Measurements from ENCODE around the gene NPAS3.

NPAS3 gene

DNA sequence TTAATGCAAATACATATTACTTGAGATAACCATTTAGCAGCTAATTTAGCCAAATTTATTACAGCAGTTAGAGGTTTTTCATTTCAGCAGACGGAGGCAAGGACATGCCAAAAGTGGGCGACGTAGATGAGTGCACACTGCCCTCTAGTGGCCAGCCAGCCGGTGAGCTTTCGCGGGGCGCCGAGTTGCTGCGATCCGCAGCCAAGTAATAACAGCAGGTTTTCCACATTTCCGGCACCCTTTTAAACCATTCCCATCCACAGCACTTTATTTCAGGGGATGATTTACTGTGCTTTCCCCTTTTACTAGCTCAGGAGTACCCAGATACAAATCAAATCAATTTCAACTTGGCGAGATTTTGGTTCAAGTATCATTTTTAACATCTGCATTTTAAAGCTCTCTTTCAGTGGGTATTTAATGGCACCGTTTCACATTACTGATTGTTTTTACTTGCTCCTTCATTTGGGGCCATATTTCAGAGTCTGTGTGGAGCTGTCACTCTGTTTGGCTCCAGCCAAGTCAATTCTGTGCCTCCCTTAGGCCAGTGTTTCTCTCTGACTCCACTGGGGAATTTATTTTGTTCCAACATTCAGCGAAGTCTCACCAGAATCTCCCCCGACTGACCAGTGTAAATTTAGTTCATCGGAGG is 854.2 kb downstream of the NPAS3 start:
- H3K27ac ChIP-seq (ENCODE audit: low read depth, low read length) = no peak overlapping the region
- no peak overlapping the region for H3K4me3 ChIP-seq (ENCODE audit: low read depth, low read length)
- peaks cover 6% of the 10 kb centered on the region; the same call in 1 of the 2 replicates for H3K4me1 ChIP-seq (ENCODE audit: control insufficient read depth, insufficient read depth, low read length)
- H3K36me3 ChIP-seq (ENCODE audit: control insufficient read depth, insufficient read depth, low read length) = no peaks in the 10 kb centered on the region
- H3K27me3 ChIP-seq (ENCODE audit: control insufficient read depth, insufficient read depth, low read length) = peaks cover 10% of the 10 kb centered on the region
- H3K9me3 ChIP-seq (ENCODE audit: control insufficient read depth, insufficient read depth, low read depth, low read length) = no peaks in the 10 kb centered on the region
- H3K9ac ChIP-seq (ENCODE audit: low read length) = no peak overlapping the region

DNA sequence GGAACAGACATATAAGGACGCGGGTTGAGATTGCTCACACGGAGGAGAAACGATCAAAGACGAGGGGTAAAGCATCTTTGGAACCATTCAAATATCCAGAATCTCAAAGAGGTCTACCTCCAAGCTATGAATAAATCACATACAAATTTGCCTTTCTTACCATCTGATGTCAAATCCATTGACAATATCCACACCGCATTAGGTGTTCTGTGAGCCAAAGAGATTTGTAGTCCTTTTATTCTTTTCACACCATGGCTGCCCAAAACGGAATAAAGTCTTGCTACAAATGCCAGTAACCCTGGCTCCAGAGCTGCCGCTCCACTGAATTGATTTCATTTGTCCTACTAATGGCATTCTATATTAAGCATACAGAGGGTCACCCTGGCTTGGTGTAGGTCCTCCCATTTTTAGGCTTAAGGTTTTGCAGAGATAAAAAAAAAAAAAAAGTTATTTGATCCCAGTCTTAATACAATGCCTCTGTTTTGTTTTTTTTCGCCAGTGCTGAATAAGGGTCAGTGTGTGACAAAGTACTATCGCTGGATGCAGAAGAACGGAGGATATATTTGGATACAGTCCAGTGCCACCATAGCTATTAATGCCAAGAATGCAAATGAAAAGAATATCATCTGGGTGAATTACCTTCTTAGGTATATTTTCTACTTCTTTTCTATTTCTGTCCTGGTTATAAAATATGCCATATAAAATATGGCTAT is 854.9 kb downstream of the NPAS3 start:
- Histone ChIP-seq H3K9ac (ENCODE audit: low read length) (no peak overlapping the region), H3K4me3 (ENCODE audit: low read depth, low read length) (no peak overlapping the region)

DNA sequence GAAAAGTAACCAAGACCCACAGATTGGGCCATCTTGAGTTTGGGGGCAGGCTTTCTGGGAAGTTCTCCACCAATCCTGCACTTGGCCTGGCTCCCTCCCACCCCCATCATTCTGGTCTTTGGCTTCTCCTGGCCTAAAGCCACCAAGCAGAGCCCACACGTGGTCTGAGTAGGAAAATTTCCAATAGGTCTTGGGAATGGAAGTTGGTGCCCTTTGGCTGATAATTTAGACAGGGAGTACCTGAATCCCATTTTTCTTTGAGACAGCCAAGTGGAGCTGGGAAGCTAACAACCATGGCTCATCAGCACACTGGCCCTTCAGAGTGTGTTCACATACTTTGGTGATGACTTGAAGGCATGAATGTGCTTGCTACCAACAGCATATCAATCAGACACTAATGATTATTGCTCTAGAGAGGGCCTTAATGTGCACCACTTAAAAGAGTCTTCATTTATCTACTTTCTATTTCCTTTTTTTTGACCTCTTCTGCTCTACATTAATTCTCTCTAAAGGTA is 856.2 kb downstream of the NPAS3 start:
- H3K4me1 ChIP-seq (ENCODE audit: control insufficient read depth, insufficient read depth, low read length) = peaks cover 6% of the 10 kb centered on the region; the same call in 1 of the 2 replicates
- H3K9me3 ChIP-seq (ENCODE audit: control insufficient read depth, insufficient read depth, low read depth, low read length) = no peaks in the 10 kb centered on the region
- no peak overlapping the region for H3K27ac ChIP-seq (ENCODE audit: low read depth, low read length)
- no peaks in the 10 kb centered on the region for H3K36me3 ChIP-seq (ENCODE audit: control insufficient read depth, insufficient read depth, low read length)
- no peak overlapping the region for H3K9ac ChIP-seq (ENCODE audit: low read length)
- H3K4me3 ChIP-seq (ENCODE audit: low read depth, low read length) = no peak overlapping the region
- H3K27me3 ChIP-seq (ENCODE audit: control insufficient read depth, insufficient read depth, low read length) = peaks cover 10% of the 10 kb centered on the region

More for the DNA sequence above, 854.9 kb downstream of the NPAS3 start:
- no peak overlapping the region for H3K27ac ChIP-seq (ENCODE audit: low read depth, low read length)
- H3K36me3 ChIP-seq (ENCODE audit: control insufficient read depth, insufficient read depth, low read length) = no peaks in the 10 kb centered on the region
- peaks cover 6% of the 10 kb centered on the region; the same call in 1 of the 2 replicates for H3K4me1 ChIP-seq (ENCODE audit: control insufficient read depth, insufficient read depth, low read length)
- peaks cover 10% of the 10 kb centered on the region for H3K27me3 ChIP-seq (ENCODE audit: control insufficient read depth, insufficient read depth, low read length)
- H3K9me3 ChIP-seq (ENCODE audit: control insufficient read depth, insufficient read depth, low read depth, low read length) = no peaks in the 10 kb centered on the region

GRCh38 chr14:33796356-33796755 is 857.7 kb downstream of the NPAS3 start:
- Histone ChIP-seq H3K27ac (ENCODE audit: low read depth, low read length) (no peak overlapping the region), H3K36me3 (ENCODE audit: control insufficient read depth, insufficient read depth, low read length) (no peaks in the 10 kb centered on the region), H3K4me1 (ENCODE audit: control insufficient read depth, insufficient read depth, low read length) (peaks cover 9% of the 10 kb centered on the region), H3K27me3 (ENCODE audit: control insufficient read depth, insufficient read depth, low read length) (peaks cover 10% of the 10 kb centered on the region), H3K9me3 (ENCODE audit: control insufficient read depth, insufficient read depth, low read depth, low read length) (peaks cover 4% of the 10 kb centered on the region; the same call in 1 of the 2 replicates), H3K9ac (ENCODE audit: low read length) (no peak overlapping the region), H3K4me3 (ENCODE audit: low read depth, low read length) (no peak overlapping the region)

- Histone ChIP-seq H3K36me3 (ENCODE audit: control insufficient read depth, insufficient read depth, low read length) (no peaks in the 10 kb centered on the region), H3K9ac (ENCODE audit: low read length) (no peak overlapping the region), H3K9me3 (ENCODE audit: control insufficient read depth, insufficient read depth, low read depth, low read length) (peaks cover 4% of the 10 kb centered on the region; the same call in 1 of the 2 replicates), H3K4me1 (ENCODE audit: control insufficient read depth, insufficient read depth, low read length) (peaks cover 9% of the 10 kb centered on the region; the same call in 1 of the 2 replicates), H3K4me3 (ENCODE audit: low read depth, low read length) (no peak overlapping the region), H3K27ac (ENCODE audit: low read depth, low read length) (no peak overlapping the region), H3K27me3 (ENCODE audit: control insufficient read depth, insufficient read depth, low read length) (no peaks in the 10 kb centered on the region)
Measured at GRCh38 chr14:33799705-33800570, 861.3 kb downstream of the NPAS3 start.

DNA sequence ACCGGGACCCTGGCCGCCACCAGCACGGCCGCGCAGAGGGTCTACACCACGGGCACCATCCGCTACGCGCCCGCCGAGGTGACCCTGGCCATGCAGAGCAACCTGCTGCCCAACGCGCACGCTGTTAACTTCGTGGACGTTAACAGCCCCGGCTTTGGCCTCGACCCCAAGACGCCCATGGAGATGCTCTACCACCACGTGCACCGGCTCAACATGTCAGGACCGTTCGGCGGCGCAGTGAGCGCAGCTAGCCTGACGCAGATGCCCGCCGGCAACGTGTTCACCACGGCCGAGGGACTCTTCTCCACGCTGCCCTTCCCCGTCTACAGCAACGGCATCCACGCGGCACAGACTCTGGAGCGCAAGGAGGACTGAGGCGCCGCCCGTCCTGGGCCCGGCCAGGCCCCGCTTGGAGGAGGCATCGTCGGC is 862.1 kb downstream of the NPAS3 start:
- H3K27me3 ChIP-seq (ENCODE audit: control insufficient read depth, insufficient read depth, low read length) = no peaks in the 10 kb centered on the region
- no peak overlapping the region for H3K27ac ChIP-seq (ENCODE audit: low read depth, low read length)
- H3K4me1 ChIP-seq (ENCODE audit: control insufficient read depth, insufficient read depth, low read length) = peaks cover 9% of the 10 kb centered on the region; the same call in 1 of the 2 replicates
- peaks cover 4% of the 10 kb centered on the region; the same call in 1 of the 2 replicates for H3K9me3 ChIP-seq (ENCODE audit: control insufficient read depth, insufficient read depth, low read depth, low read length)
- no peak overlapping the region; the same call in 1 of the 2 replicates for H3K4me3 ChIP-seq (ENCODE audit: low read depth, low read length)
- H3K9ac ChIP-seq (ENCODE audit: low read length) = no peak overlapping the region
- no peaks in the 10 kb centered on the region for H3K36me3 ChIP-seq (ENCODE audit: control insufficient read depth, insufficient read depth, low read length)

- Histone ChIP-seq H3K36me3 (ENCODE audit: control insufficient read depth, insufficient read depth, low read length) (no peaks in the 10 kb centered on the region), H3K4me1 (ENCODE audit: control insufficient read depth, insufficient read depth, low read length) (peaks cover 9% of the 10 kb centered on the region; the same call in 1 of the 2 replicates), H3K27me3 (ENCODE audit: control insufficient read depth, insufficient read depth, low read length) (no peaks in the 10 kb centered on the region), H3K9me3 (ENCODE audit: control insufficient read depth, insufficient read depth, low read depth, low read length) (peaks cover 4% of the 10 kb centered on the region; the same call in 1 of the 2 replicates), H3K9ac (ENCODE audit: low read length) (no peak overlapping the region), H3K4me3 (ENCODE audit: low read depth, low read length) (no peak overlapping the region), H3K27ac (ENCODE audit: low read depth, low read length) (no peak overlapping the region)
Measured at GRCh38 chr14:33802737-33803136, 864.1 kb downstream of the NPAS3 start.

GRCh38 chr14:33805593-33805992 is 866.9 kb downstream of the NPAS3 start:
- Histone ChIP-seq H3K4me3 (ENCODE audit: low read depth, low read length) (no peak overlapping the region), H3K27ac (ENCODE audit: low read depth, low read length) (no peak overlapping the region), H3K4me1 (ENCODE audit: control insufficient read depth, insufficient read depth, low read length) (peaks cover 9% of the 10 kb centered on the region; the same call in 1 of the 2 replicates), H3K36me3 (ENCODE audit: control insufficient read depth, insufficient read depth, low read length) (no peaks in the 10 kb centered on the region), H3K9ac (ENCODE audit: low read length) (no peak overlapping the region), H3K27me3 (ENCODE audit: control insufficient read depth, insufficient read depth, low read length) (no peaks in the 10 kb centered on the region), H3K9me3 (ENCODE audit: control insufficient read depth, insufficient read depth, low read depth, low read length) (peaks cover 3% of the 10 kb centered on the region; the same call in 1 of the 2 replicates)

GRCh38 chr14:33806905-33807304 is 868.2 kb downstream of the NPAS3 start:
- Histone ChIP-seq H3K4me1 (ENCODE audit: control insufficient read depth, insufficient read depth, low read length) (peaks cover 1% of the 10 kb centered on the region; the same call in 1 of the 2 replicates), H3K9me3 (ENCODE audit: control insufficient read depth, insufficient read depth, low read depth, low read length) (no peaks in the 10 kb centered on the region), H3K27ac (ENCODE audit: low read depth, low read length) (no peak overlapping the region), H3K4me3 (ENCODE audit: low read depth, low read length) (no peak overlapping the region), H3K36me3 (ENCODE audit: control insufficient read depth, insufficient read depth, low read length) (no peaks in the 10 kb centered on the region), H3K9ac (ENCODE audit: low read length) (no peak overlapping the region), H3K27me3 (ENCODE audit: control insufficient read depth, insufficient read depth, low read length) (no peaks in the 10 kb centered on the region)

GRCh38 chr14:33808187-33808586 is 869.5 kb downstream of the NPAS3 start:
- H3K9me3 ChIP-seq (ENCODE audit: control insufficient read depth, insufficient read depth, low read depth, low read length) = no peaks in the 10 kb centered on the region
- H3K9ac ChIP-seq (ENCODE audit: low read length) = no peak overlapping the region
- H3K4me3 ChIP-seq (ENCODE audit: low read depth, low read length) = no peak overlapping the region
- no peak overlapping the region for H3K27ac ChIP-seq (ENCODE audit: low read depth, low read length)
- H3K27me3 ChIP-seq (ENCODE audit: control insufficient read depth, insufficient read depth, low read length) = no peaks in the 10 kb centered on the region
- H3K36me3 ChIP-seq (ENCODE audit: control insufficient read depth, insufficient read depth, low read length) = no peaks in the 10 kb centered on the region
- H3K4me1 ChIP-seq (ENCODE audit: control insufficient read depth, insufficient read depth, low read length) = no peaks in the 10 kb centered on the region

All from HUES6 (cell line).